K562 (cell line): Measurements from ENCODE around the gene NDUFA5. TPM values are rescaled to one million over a fixed set of nuclear protein-coding genes. Genes with fewer than 3 reads are reported as not detected.

Source experiments
- ASH1L ChIP-seq: fragments of 450-650 bp; IDR thresholded peaks from 2 replicates; pipeline ENCODE4 v1.6.1; 2018; ENCODE audit warnings: borderline replicate concordance, mild to moderate bottlenecking, low read depth; ENCODE audit not compliant: partially characterized antibody
- BRD4 ChIP-seq: fragments of 200-600 bp; sonication (generic); IDR thresholded peaks from 2 replicates; pipeline ENCODE4 v1.6.1; 2017; ENCODE audit warnings: inconsistent platforms
- CAMTA2 ChIP-seq: fragments of 250-450 bp; sonication (Bioruptor Pico); conservative IDR thresholded peaks from 2 replicates; pipeline ENCODE4 v1.5.1; 2022
- CBFA2T3 ChIP-seq: fragments of 450-650 bp; IDR thresholded peaks from 2 replicates; pipeline ENCODE4 v1.6.1; 2017
- E2F4 ChIP-seq: sonication (generic); formaldehyde crosslinking; IDR thresholded peaks from 2 replicates; pipeline ENCODE4 v1.8.0; 2022; ENCODE audit warnings: mild to moderate bottlenecking, low read depth, missing genetic modification reagents
- ELF1 ChIP-seq: fragments of 200-800 bp; sonication (Bioruptor generic); IDR thresholded peaks from 2 replicates; pipeline ENCODE4 v1.6.1; 2016; ENCODE audit warnings: missing genetic modification characterization, missing compliant biosample characterization
- FOXK2 ChIP-seq, 2 experiments: fragments of 450-650 bp; IDR thresholded peaks in 1 of 2; conservative IDR thresholded peaks in 1 of 2; 2 replicates each; pipeline ENCODE4 v1.6.1; 2016; ENCODE audit warnings: low read depth in 2 of 2, mild to moderate bottlenecking in 1 of 2
- FOXP1 ChIP-seq: sonication (generic); formaldehyde crosslinking; IDR thresholded peaks from 2 replicates; pipeline ENCODE4 v1.8.0; 2022; ENCODE audit warnings: mild to moderate bottlenecking, missing genetic modification reagents
- HNRNPUL1 ChIP-seq: fragments of 200-400 bp; formaldehyde crosslinking; IDR thresholded peaks from 2 replicates; pipeline ENCODE4 v1.6.1; 2017; ENCODE audit warnings: low read length
- NFE2L1 ChIP-seq: fragments of 450-650 bp; IDR thresholded peaks from 2 replicates; pipeline ENCODE4 v1.6.1; 2016; ENCODE audit warnings: missing genetic modification characterization, low read depth, mild to moderate bottlenecking, missing compliant biosample characterization, moderate library complexity, borderline replicate concordance
- NR0B1 ChIP-seq: fragments of 450-650 bp; IDR thresholded peaks from one replicate; pipeline ENCODE4 v1.6.1; 2018; ENCODE audit warnings: mild to moderate bottlenecking, moderate library complexity; ENCODE audit not compliant: partially characterized antibody
- ZBTB12 ChIP-seq: fragments of 250-450 bp; sonication (Bioruptor Pico); IDR thresholded peaks from 2 replicates; pipeline ENCODE4 v1.4.0; 2020
- ZSCAN32 ChIP-seq: fragments of 450-650 bp; formaldehyde crosslinking; IDR thresholded peaks from 2 replicates; pipeline ENCODE4 v1.4.0; 2020; ENCODE audit warnings: mild to moderate bottlenecking, moderate library complexity
- polyA plus RNA-seq, 8 experiments: library from polyadenylated mRNA; depleted of rRNA in 4 of 8; stranded (reverse) in 5 of 8; unstranded in 3 of 8; fragments of >200 nt; fragmentation: Nextera tagmentation in 2 of 8; fragmentation: Illumina TruSeq in 1 of 8; extraction: Ambion mirVana in 2 of 8; extraction: Trizol in 1 of 8; gene quantifications; 2 replicates each; pipeline versions ENCODE4 v1.2.1 to v1.2.3, GENCODE V29; 2011 to 2014; ENCODE audit warnings: inconsistent platforms in 1 of 8, missing spikeins in 1 of 8
- total RNA-seq, 7 experiments: library from RNA; depleted of rRNA in 6 of 7; stranded (reverse); fragments of >200 nt in 6 of 7; fragmentation: Illumina TruSeq in 2 of 7; extraction: Trizol in 2 of 7; gene quantifications; 2 replicates each; pipeline versions ENCODE4 v1.2.1 to v1.2.3, GENCODE V29; 2011 to 2021; ENCODE audit warnings: low replicate concordance in 1 of 7
- TF ChIP-seq, protein P1 (sequence below): fragments of 450-650 bp; IDR thresholded peaks from 2 replicates; pipeline ENCODE4 v1.6.1; 2017; ENCODE audit warnings: mild to moderate bottlenecking, moderate library complexity
- TF ChIP-seq, protein P2 (sequence below), 2 experiments: fragments of 450-650 bp; IDR thresholded peaks; 2 replicates each; pipeline ENCODE4 v1.6.1; 2018; ENCODE audit warnings: mild to moderate bottlenecking in 2 of 2, low read depth in 1 of 2; ENCODE audit not compliant: partially characterized antibody in 2 of 2
- TF ChIP-seq, protein P3 (sequence below): sonication (generic); formaldehyde crosslinking; IDR thresholded peaks from 2 replicates; pipeline ENCODE4 v1.8.1; 2023; ENCODE audit warnings: mild to moderate bottlenecking, missing genetic modification reagents

Gene NDUFA5
- total and polyA plus RNA-seq, 9 of the 15 experiments (the other 6 are each of a cell fraction or from before 2014, with no cell fraction given) = 155 to 677 (median 269) TPM

- TF ChIP-seq E2F4 (CRISPR knock-in tag) (no peak), ELF1 (tag) (no peak), CAMTA2 (no peak), FOXK2 (conservative IDR thresholded peaks at IDR 0.05 in 1 of 2, IDR thresholded peaks at IDR 0.05 in 1 of 2; ENCODE audit: low read depth in 2 of 2) (no peak), HNRNPUL1 (no peak), ZBTB12 (peak; percentile 90), ZSCAN32 (CRISPR knock-in tag) (peak; percentile 77; the same call in 1 of the 2 replicates), ASH1L (no peak), BRD4 (no peak), NR0B1 (no peak), CBFA2T3 (no peak), FOXP1 (no peak), NFE2L1 (tag) (peak; percentile 60; the same call in 1 of the 2 replicates)
- TF ChIP-seq, protein P1, sequence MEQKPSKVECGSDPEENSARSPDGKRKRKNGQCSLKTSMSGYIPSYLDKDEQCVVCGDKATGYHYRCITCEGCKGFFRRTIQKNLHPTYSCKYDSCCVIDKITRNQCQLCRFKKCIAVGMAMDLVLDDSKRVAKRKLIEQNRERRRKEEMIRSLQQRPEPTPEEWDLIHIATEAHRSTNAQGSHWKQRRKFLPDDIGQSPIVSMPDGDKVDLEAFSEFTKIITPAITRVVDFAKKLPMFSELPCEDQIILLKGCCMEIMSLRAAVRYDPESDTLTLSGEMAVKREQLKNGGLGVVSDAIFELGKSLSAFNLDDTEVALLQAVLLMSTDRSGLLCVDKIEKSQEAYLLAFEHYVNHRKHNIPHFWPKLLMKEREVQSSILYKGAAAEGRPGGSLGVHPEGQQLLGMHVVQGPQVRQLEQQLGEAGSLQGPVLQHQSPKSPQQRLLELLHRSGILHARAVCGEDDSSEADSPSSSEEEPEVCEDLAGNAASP = no peak
- TF ChIP-seq, protein P2, sequence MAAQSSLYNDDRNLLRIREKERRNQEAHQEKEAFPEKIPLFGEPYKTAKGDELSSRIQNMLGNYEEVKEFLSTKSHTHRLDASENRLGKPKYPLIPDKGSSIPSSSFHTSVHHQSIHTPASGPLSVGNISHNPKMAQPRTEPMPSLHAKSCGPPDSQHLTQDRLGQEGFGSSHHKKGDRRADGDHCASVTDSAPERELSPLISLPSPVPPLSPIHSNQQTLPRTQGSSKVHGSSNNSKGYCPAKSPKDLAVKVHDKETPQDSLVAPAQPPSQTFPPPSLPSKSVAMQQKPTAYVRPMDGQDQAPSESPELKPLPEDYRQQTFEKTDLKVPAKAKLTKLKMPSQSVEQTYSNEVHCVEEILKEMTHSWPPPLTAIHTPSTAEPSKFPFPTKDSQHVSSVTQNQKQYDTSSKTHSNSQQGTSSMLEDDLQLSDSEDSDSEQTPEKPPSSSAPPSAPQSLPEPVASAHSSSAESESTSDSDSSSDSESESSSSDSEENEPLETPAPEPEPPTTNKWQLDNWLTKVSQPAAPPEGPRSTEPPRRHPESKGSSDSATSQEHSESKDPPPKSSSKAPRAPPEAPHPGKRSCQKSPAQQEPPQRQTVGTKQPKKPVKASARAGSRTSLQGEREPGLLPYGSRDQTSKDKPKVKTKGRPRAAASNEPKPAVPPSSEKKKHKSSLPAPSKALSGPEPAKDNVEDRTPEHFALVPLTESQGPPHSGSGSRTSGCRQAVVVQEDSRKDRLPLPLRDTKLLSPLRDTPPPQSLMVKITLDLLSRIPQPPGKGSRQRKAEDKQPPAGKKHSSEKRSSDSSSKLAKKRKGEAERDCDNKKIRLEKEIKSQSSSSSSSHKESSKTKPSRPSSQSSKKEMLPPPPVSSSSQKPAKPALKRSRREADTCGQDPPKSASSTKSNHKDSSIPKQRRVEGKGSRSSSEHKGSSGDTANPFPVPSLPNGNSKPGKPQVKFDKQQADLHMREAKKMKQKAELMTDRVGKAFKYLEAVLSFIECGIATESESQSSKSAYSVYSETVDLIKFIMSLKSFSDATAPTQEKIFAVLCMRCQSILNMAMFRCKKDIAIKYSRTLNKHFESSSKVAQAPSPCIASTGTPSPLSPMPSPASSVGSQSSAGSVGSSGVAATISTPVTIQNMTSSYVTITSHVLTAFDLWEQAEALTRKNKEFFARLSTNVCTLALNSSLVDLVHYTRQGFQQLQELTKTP (IDR thresholded peaks at IDR 0.05; ENCODE audit: low read depth in 1 of 2, partially characterized antibody in 2 of 2) = no peak
- TF ChIP-seq, protein P3, sequence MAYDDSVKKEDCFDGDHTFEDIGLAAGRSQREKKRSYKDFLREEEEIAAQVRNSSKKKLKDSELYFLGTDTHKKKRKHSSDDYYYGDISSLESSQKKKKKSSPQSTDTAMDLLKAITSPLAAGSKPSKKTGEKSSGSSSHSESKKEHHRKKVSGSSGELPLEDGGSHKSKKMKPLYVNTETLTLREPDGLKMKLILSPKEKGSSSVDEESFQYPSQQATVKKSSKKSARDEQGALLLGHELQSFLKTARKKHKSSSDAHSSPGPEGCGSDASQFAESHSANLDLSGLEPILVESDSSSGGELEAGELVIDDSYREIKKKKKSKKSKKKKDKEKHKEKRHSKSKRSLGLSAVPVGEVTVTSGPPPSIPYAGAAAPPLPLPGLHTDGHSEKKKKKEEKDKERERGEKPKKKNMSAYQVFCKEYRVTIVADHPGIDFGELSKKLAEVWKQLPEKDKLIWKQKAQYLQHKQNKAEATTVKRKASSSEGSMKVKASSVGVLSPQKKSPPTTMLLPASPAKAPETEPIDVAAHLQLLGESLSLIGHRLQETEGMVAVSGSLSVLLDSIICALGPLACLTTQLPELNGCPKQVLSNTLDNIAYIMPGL (CRISPR knock-in tag) = no peak
Observed at GRCh38 chr7:123499211-123499970, 58.2 kb downstream of the NDUFA5 start (continued).
